ENCODE measurements around the gene RASSF8.

RASSF8 gene

GRCh38 chr12:25962932-25963525, 4.5 kb downstream of the RASSF8 start:
- DNase-seq: no peak

- DNase-seq: no peak
Measured at GRCh38 chr12:25965682-25966081, 7.2 kb downstream of the RASSF8 start.

- no peak for DNase-seq
Measured at GRCh38 chr12:25970082-25970481, 11.6 kb downstream of the RASSF8 start.

- DNase-seq: no peak
Measured at GRCh38 chr12:25970916-25971653, 12.6 kb downstream of the RASSF8 start.

- no peak for DNase-seq
Measured at GRCh38 chr12:25971654-25972041, 13.2 kb downstream of the RASSF8 start.

- no peak for DNase-seq
Measured at GRCh38 chr12:25972783-25973182, 14.3 kb downstream of the RASSF8 start.

GRCh38 chr12:25975179-25975578, 16.7 kb downstream of the RASSF8 start:
- DNase-seq: no peak

- no peak for DNase-seq
Measured at GRCh38 chr12:25975682-25976081, 17.2 kb downstream of the RASSF8 start.

- DNase-seq: no peak
Measured at GRCh38 chr12:25976289-25976688, 17.8 kb downstream of the RASSF8 start.

GRCh38 chr12:25977047-25977446, 18.6 kb downstream of the RASSF8 start:
- DNase-seq: no peak

GRCh38 chr12:25979059-25979458, 20.6 kb downstream of the RASSF8 start:
- no peak for DNase-seq

GRCh38 chr12:25979563-25979962, 21.1 kb downstream of the RASSF8 start:
- DNase-seq: no peak

GRCh38 chr12:25980035-25980434, 21.6 kb downstream of the RASSF8 start:
- no peak for DNase-seq

- DNase-seq: no peak
Measured at GRCh38 chr12:25981597-25981996, 23.1 kb downstream of the RASSF8 start.

GRCh38 chr12:25982416-25982815, 23.9 kb downstream of the RASSF8 start:
- DNase-seq: no peak

GRCh38 chr12:25983625-25984024, 25.1 kb downstream of the RASSF8 start:
- DNase-seq: no peak

GRCh38 chr12:25984759-25985158, 26.3 kb downstream of the RASSF8 start:
- DNase-seq: no peak

- no peak for DNase-seq
Measured at GRCh38 chr12:25985316-25986175, 27.1 kb downstream of the RASSF8 start.

GRCh38 chr12:25986180-25986579, 27.7 kb downstream of the RASSF8 start:
- DNase-seq: no peak

- no peak for DNase-seq
Measured at GRCh38 chr12:25988505-25988904, 30.0 kb downstream of the RASSF8 start.

GRCh38 chr12:25990495-25990894, 32.0 kb downstream of the RASSF8 start:
- DNase-seq: no peak

GRCh38 chr12:25992026-25992782, 33.7 kb downstream of the RASSF8 start:
- no peak for DNase-seq
